HepG2 (cell line): ENCODE measurements around the gene ARF6. TPM values are rescaled to one million over a fixed set of nuclear protein-coding genes. Genes with fewer than 3 reads are reported as not detected.
A peak's percentile ranks its signal among the peaks of the same experiment; 100 is the strongest.

Experiments used
- ARID4A ChIP-seq: sonication (generic); formaldehyde crosslinking; IDR thresholded peaks from 2 replicates; pipeline ENCODE4 v1.5.0; 2020; ENCODE audit warnings: mild to moderate bottlenecking, missing genetic modification reagents, borderline replicate concordance
- CBX5 ChIP-seq: sonication (generic); formaldehyde crosslinking; IDR thresholded peaks from 2 replicates; pipeline ENCODE4 v1.4.0; 2020; ENCODE audit warnings: missing genetic modification reagents, borderline replicate concordance
- ETV6 ChIP-seq: sonication (generic); formaldehyde crosslinking; conservative IDR thresholded peaks from 2 replicates; pipeline ENCODE4 v1.4.0; 2020; ENCODE audit warnings: missing genetic modification reagents
- KDM2A ChIP-seq: sonication (generic); formaldehyde crosslinking; IDR thresholded peaks from 2 replicates; pipeline ENCODE4 v1.4.0; 2020; ENCODE audit warnings: low read depth, missing genetic modification reagents, borderline replicate concordance
- NR2F6 ChIP-seq, 2 experiments: IDR thresholded peaks; 2 replicates each; pipeline ENCODE4 v1.6.1; 2016; ENCODE audit warnings: antibody characterized with exemption in 1 of 2, mild to moderate bottlenecking in 1 of 2
- RFX1 ChIP-seq: fragments of 450-650 bp; IDR thresholded peaks from 2 replicates; pipeline ENCODE4 v1.6.1; 2017
- TARDBP ChIP-seq: sonication (generic); formaldehyde crosslinking; IDR thresholded peaks from 2 replicates; pipeline ENCODE4 v1.8.0; 2022; ENCODE audit warnings: mild to moderate bottlenecking, missing genetic modification reagents
- U2AF2 ChIP-seq: fragments of 200-400 bp; formaldehyde crosslinking; IDR thresholded peaks from 2 replicates; pipeline ENCODE4 v1.6.1; 2017; ENCODE audit warnings: low read depth, mild to moderate bottlenecking, low read length
- YEATS4 ChIP-seq: sonication (generic); formaldehyde crosslinking; IDR thresholded peaks from 2 replicates; pipeline ENCODE4 v1.4.0; 2020; ENCODE audit warnings: missing genetic modification reagents, borderline replicate concordance
- ZNF383 ChIP-seq: sonication (generic); formaldehyde crosslinking; IDR thresholded peaks from 2 replicates; pipeline ENCODE4 v1.4.0; 2020; ENCODE audit warnings: missing genetic modification reagents, mild to moderate bottlenecking, borderline replicate concordance
- ZNF674 ChIP-seq: sonication (generic); formaldehyde crosslinking; IDR thresholded peaks from 2 replicates; pipeline ENCODE4 v1.5.0; 2020; ENCODE audit warnings: low read depth, mild to moderate bottlenecking, missing genetic modification reagents
- ZUFSP ChIP-seq: sonication (generic); formaldehyde crosslinking; IDR thresholded peaks from 2 replicates; pipeline ENCODE4 v1.9.0; 2021; ENCODE audit warnings: missing genetic modification reagents, mild to moderate bottlenecking, borderline replicate concordance
- polyA plus RNA-seq, 8 experiments: library from polyadenylated mRNA; depleted of rRNA in 3 of 8; stranded (reverse) in 7 of 8; unstranded in 1 of 8; fragments of >200 nt; fragmentation: Illumina TruSeq in 4 of 8; extraction: Trizol in 4 of 8; gene quantifications; 2 replicates each; pipeline versions ENCODE4 v1.2.1 to v1.2.3, GENCODE V29; 2011 to 2016; ENCODE audit warnings: low read depth in 4 of 8, missing spikeins in 1 of 8, mixed read lengths in 1 of 8; ENCODE audit not compliant: insufficient read depth in 1 of 8
- total RNA-seq, 5 experiments: library from RNA; depleted of rRNA; stranded (reverse); fragments of >200 nt; fragmentation: Illumina TruSeq; extraction: Trizol; gene quantifications; 2 replicates each; pipeline ENCODE4 v1.2.3, GENCODE V29; 2016; ENCODE audit warnings: low read depth in 1 of 5
- TF ChIP-seq, protein P1 (sequence below): sonication (generic); formaldehyde crosslinking; IDR thresholded peaks from 2 replicates; pipeline ENCODE4 v1.9.0; 2021; ENCODE audit warnings: mild to moderate bottlenecking, missing genetic modification reagents
- TF ChIP-seq, protein P2 (sequence below): sonication (generic); formaldehyde crosslinking; IDR thresholded peaks from 2 replicates; pipeline ENCODE4 v1.5.0; 2020; ENCODE audit warnings: mild to moderate bottlenecking, missing genetic modification reagents, moderate library complexity

ARF6 gene
- total and polyA plus RNA-seq, 2 of the 13 experiments (the other 11 are each of a cell fraction or from before 2014, with no cell fraction given) = 12.7 to 31.9 TPM

DNA sequence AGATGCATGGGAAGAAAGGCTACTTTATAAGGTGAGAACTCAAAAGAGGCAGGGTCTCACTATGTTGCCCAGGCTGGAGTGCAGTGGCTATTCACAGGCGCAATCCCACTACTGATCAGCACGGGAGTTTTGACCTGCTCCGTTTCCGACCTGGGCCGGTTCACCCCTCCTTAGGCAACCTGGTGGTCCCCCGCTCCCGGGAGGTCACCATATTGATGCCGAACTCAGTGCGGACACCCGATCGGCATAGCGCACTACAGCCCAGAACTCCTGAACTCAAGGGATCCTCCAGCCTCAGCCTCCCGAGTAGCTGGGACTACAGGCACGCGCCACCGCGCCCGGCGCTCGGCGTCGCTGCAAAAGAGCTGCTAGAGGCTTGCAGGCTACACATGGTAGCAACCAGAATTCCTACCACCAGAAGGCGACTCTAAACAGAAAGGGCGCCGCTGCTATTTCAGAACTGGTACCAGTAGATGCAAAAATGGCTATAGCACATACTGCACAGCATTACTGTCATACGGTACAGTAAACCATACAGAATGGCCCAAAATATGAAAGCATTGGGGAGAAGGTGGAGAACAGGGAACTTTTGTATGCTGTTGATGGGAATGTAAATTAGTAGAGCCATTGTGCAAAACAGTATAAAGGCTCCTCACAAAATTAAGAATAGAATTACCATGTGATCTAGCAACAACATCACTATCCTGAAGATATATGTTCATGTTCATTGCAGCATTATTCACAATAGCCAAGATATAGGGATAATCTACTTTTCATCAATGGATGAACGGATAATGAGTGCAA is 39.1 kb upstream of the ARF6 start (continued):
- TF ChIP-seq ARID4A (CRISPR knock-in tag) (peak; percentile 41; the same call in 1 of the 2 replicates), ETV6 (CRISPR knock-in tag) (no peak), KDM2A (CRISPR knock-in tag) (peak; percentile 86), ZNF674 (no peak), RFX1 (no peak), ZNF383 (CRISPR knock-in tag) (no peak), U2AF2 (no peak), TARDBP (CRISPR knock-in tag) (peak; percentile 72), NR2F6 (IDR thresholded peaks at IDR 0.05) (0 out of 2 replicates have a peak, but pooled peaks have one; percentile 35), NR2F6 (CRISPR knock-in tag; IDR thresholded peaks at IDR 0.05) (no peak), YEATS4 (CRISPR knock-in tag) (no peak), CBX5 (peak; percentile 81; the same call in 1 of the 2 replicates), ZUFSP (no peak)
- TF ChIP-seq, protein P1, sequence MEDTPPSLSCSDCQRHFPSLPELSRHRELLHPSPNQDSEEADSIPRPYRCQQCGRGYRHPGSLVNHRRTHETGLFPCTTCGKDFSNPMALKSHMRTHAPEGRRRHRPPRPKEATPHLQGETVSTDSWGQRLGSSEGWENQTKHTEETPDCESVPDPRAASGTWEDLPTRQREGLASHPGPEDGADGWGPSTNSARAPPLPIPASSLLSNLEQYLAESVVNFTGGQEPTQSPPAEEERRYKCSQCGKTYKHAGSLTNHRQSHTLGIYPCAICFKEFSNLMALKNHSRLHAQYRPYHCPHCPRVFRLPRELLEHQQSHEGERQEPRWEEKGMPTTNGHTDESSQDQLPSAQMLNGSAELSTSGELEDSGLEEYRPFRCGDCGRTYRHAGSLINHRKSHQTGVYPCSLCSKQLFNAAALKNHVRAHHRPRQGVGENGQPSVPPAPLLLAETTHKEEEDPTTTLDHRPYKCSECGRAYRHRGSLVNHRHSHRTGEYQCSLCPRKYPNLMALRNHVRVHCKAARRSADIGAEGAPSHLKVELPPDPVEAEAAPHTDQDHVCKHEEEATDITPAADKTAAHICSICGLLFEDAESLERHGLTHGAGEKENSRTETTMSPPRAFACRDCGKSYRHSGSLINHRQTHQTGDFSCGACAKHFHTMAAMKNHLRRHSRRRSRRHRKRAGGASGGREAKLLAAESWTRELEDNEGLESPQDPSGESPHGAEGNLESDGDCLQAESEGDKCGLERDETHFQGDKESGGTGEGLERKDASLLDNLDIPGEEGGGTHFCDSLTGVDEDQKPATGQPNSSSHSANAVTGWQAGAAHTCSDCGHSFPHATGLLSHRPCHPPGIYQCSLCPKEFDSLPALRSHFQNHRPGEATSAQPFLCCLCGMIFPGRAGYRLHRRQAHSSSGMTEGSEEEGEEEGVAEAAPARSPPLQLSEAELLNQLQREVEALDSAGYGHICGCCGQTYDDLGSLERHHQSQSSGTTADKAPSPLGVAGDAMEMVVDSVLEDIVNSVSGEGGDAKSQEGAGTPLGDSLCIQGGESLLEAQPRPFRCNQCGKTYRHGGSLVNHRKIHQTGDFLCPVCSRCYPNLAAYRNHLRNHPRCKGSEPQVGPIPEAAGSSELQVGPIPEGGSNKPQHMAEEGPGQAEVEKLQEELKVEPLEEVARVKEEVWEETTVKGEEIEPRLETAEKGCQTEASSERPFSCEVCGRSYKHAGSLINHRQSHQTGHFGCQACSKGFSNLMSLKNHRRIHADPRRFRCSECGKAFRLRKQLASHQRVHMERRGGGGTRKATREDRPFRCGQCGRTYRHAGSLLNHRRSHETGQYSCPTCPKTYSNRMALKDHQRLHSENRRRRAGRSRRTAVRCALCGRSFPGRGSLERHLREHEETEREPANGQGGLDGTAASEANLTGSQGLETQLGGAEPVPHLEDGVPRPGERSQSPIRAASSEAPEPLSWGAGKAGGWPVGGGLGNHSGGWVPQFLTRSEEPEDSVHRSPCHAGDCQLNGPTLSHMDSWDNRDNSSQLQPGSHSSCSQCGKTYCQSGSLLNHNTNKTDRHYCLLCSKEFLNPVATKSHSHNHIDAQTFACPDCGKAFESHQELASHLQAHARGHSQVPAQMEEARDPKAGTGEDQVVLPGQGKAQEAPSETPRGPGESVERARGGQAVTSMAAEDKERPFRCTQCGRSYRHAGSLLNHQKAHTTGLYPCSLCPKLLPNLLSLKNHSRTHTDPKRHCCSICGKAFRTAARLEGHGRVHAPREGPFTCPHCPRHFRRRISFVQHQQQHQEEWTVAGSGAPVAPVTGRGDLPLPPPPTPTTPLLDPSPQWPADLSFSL = no peak
- TF ChIP-seq, protein P2, sequence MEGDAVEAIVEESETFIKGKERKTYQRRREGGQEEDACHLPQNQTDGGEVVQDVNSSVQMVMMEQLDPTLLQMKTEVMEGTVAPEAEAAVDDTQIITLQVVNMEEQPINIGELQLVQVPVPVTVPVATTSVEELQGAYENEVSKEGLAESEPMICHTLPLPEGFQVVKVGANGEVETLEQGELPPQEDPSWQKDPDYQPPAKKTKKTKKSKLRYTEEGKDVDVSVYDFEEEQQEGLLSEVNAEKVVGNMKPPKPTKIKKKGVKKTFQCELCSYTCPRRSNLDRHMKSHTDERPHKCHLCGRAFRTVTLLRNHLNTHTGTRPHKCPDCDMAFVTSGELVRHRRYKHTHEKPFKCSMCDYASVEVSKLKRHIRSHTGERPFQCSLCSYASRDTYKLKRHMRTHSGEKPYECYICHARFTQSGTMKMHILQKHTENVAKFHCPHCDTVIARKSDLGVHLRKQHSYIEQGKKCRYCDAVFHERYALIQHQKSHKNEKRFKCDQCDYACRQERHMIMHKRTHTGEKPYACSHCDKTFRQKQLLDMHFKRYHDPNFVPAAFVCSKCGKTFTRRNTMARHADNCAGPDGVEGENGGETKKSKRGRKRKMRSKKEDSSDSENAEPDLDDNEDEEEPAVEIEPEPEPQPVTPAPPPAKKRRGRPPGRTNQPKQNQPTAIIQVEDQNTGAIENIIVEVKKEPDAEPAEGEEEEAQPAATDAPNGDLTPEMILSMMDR = peak; percentile 93
